Activated T-cell treated with anti-CD3 and anti-CD28 coated beads for 24 hours (primary cell): ENCODE measurements around the gene LAMC3.
"Not testable (repeated sequence)": the region's sequence is repeated elsewhere in the genome, so short reads cannot be mapped to it uniquely, and the experiment has no call there.

Experiments used
- DNase-seq: peaks from one replicate; pipeline ENCODE4 v3.0.0-alpha.2; 2020; ENCODE audit warnings: low read depth

LAMC3 gene

DNA sequence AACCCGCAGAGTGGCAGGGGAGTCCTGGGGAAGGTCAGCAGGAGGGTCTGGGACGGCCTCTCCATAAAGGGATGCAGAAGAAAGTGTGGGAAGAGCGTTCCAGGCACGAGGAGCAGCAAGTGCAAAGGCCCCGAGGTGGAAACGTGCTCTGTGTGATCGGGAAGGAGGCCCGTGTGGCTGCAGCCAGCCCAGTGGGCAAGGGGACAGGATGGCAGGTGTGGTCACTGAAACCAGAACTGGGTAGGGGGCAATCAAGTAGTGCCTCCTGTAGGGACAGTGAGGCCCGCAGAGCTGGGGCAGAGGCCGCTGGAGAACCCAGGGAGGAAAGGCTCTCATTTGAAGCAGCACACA, 16.3 kb upstream of the LAMC3 start:
- no peak for DNase-seq

DNA sequence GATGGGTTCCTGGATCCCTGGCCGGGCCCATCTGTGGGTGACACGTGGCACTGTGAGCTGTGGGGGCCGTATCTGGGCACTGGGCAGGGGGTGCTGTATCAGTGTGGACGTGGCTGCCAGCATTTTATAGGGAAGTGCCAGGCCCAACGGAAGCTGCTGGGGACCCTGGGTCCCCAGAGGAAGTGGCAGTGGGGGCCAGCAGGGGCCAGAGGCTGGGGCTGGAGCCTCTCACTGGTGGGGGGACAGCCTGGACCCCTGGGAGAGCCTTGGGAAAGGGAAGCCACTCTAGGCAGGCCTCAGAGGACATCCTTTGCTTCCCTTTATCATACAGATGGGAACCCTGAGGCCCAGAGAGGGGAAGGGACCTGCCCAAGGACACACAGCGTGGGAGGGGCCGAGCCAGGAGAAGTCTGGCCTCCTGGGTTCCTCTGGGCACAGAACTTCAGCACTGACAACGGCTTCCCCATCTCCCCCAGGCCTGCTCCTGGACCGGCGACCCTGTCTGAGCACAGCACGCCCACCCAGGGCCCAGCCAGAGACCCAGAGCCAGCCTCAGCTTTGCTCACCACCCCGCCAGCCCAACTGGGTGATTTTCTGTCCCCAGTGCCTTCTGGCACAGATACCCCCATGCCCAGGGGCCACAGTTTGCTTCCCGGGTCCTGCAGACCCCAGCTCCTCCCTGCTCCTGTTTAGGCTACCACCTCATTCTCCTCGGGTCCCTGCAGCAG, 15.5 kb upstream of the LAMC3 start:
- DNase-seq, result no peak

DNA sequence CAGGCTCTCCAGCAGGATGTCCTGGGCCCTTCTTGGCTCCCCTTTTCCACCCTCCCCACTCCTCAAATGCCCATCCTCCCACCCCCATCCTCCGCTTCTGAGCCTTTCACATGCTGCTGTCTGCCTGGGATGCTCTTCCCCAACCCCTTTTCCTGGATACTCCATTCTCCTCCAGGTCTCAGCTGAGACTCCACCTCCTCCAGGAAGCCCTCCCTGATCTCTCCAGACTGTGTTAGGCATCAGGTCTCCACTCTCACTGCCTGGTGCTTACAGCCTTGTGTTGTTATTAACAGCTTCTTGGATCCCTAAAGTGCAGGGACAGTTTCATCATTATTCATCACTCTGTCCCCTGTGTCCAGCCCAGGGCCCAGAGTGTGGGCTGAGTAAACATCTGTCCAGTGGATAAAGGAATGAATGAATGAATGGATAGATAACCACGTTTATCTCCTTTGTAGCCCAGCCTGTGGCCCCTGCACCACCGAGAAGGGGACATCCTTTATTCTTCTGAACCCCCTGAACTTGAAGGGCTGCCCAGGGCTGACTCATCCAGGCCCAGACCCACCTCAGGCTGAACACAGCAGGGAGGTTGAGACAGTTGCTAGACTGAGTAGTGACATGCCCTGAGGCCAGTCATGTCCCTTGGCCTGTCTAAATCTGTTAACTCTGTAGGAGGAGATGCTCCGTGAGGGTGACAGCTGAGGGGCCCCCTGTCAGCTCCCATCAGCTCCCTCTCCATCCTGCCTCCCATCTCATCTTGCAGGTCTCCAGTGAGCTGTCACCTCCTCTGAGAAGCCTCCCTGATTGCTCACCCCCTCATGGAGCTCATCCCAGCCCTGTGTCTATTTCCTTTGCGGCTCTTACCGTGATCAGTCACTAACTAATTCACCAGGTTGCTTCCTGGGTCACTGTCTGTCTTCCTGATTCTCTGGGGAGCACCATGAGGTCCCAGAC, 14.6 kb upstream of the LAMC3 start:
- no peak for DNase-seq

DNA sequence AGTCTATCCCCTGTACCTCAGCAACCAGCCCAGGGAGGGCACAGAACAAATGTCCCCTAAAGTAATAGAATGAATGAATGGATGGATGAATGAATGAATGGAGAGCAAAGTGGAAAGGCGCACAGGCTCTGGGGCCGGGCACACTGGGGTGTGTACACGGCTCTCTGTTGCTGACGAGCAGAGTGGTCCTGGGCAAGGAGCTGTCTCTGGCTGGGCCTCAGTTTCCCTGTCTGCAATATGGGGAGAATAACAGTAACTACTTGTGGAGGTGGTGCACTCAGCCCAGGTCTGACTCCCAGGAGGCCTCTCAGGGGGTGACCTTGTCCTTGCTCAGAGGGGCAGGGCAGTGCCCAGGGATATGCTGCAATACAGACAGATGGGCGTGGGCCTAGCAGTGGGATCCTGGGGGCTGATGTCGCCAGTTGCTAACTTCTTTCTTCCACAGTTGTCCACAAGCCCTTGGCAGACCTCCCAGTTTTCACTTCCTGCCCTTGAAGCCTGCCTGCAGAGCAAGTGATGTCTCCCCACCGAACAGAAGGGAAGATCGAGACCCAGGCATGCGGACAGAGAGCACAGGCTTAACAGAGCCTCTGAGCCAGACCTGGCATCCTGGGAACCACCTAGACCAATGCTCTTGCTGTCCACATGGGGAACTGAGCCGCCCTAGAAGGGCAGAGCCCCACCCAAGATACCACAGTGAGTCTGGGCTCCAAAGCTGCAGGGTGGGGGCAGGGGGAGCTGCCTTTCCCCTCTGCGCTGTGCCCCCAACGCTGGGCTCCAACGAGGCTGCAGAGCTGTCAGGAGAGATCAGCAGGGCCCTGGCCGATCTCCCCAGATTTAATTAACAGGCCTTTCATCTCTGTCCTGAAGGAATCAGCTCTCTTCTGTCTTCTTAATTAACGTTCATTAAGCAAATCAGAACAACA, 13.6 kb upstream of the LAMC3 start:
- no peak for DNase-seq

- DNase-seq, result no peak
Measured at GRCh38 chr9:130996205-130996604, 12.8 kb upstream of the LAMC3 start.

- DNase-seq, result no peak
Measured at GRCh38 chr9:130996676-130997394, 12.1 kb upstream of the LAMC3 start.

DNA sequence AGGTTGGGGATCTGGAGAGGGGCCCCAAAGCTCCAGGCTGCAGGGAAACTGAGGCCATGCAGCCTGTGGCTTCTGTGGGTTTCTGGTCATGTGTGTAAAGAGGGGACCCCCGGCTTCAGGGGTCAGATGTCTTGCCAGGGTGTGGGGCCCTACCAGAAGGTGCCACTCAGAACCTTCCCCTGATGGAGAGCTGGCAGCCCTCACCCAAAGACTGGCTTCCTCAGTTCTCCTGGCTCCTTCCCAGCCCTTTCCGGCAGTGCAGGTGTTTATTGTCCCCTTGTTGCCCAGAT, 11.6 kb upstream of the LAMC3 start:
- DNase-seq, result no peak

DNA sequence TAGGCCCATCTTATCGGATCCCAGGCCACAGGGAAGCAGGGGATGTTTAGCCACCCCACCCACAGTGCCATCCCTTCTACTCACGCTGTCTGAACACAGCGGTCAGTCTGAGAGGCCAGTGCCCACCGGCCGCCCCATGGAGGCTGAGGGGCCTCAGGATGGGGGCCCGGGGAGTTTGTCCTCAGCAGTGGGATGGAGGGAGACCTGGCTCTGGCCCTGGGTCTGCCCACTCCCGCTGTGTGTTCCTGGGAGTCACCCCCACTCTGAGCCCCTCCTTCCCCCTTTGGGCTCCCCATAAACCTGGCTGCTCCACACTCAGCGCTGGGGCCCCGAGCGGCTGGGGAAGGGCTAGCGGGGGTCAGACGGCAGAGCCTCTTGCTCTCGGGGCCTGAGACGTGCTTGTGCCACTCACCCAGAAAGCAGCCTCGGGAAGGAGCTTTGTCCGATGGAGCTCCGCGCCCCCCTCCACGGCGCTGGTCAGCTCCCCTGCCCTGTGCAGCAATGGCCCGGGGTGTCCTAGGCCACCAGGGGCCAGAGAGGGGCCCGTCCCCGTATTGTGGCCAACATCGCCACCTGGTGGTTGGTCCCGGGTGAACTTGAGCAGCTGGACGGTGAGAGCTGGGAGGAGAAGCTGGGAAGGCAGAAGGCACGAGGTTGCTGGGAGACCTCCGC, 10.9 kb upstream of the LAMC3 start:
- no peak for DNase-seq

DNA sequence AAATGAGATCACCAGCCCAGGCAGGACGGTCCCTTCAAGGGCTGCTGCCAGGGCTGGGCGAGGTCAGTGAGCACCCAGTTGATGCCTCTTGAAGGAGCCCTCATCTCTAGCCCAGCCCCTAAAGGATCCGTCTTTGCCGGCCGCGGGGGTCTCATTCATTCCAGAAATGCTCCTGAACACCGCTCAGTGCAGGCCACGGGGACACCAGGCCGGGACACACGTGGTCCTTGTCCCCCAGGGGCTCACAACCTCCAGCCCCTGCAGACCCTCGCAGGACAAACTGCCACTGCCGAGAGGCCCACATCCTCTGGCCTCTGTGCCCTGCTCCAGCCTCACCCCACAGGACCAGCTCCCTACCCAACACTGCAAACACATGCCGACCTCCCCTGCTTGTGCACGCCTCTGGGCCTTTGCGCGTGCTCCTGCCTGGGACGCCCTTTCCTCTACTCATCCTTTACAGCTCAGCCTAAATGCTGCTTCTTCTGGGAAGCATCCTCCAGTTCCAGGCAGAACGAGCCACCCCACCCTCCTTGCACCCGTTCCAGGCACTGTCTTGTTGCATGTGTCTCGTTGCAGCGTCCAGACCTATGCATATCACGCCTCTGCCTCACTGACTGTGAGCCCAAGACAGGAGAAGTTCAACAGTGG, 10.3 kb upstream of the LAMC3 start:
- DNase-seq, result no peak

DNA sequence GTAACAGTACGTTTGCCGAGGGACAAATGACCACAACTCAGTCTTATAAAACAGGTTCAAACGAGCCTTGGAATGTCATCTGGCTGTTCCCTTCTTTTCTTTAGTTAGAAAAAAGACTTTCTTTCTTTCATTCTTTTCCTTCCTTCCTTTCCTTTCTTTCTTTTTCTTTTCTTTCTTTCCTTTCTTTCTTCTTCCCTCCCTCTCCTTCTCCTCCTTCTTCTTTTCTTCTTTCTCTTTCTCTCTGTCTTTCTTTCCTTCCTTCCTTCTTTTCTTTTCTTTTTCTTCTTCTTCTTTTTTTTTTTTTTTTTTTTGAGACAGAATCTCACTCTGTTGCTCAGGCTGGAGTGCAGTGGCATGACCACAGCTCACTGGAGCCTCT, 9.7 kb upstream of the LAMC3 start:
- no peak for DNase-seq

GRCh38 chr9:131000526-131000925, 8.4 kb upstream of the LAMC3 start:
- DNase-seq, result not testable (repeated sequence)

DNA sequence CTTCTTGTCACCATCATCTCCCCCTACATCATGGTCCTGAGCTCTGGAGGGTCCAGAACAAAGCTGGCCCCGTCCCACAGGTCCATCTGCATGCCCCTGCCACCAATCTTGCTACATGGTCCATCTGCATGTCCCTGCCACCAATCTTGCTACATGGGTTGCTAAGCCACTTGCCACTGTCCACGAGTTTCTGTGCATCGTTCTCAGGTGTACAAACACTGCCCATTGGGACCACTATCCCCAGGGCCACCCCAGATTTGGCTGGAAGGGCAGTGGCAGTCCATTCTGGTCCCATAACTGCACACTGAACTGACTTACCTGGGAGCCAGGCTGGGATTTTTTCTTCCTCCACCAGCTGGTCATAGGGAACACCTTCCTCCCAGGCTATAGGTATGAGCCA, 8.0 kb upstream of the LAMC3 start:
- DNase-seq, result no peak

- DNase-seq, result no peak
Measured at GRCh38 chr9:131001990-131002389, 7.0 kb upstream of the LAMC3 start.

GRCh38 chr9:131006601-131007000, 2.4 kb upstream of the LAMC3 start:
- DNase-seq, result no peak

DNA sequence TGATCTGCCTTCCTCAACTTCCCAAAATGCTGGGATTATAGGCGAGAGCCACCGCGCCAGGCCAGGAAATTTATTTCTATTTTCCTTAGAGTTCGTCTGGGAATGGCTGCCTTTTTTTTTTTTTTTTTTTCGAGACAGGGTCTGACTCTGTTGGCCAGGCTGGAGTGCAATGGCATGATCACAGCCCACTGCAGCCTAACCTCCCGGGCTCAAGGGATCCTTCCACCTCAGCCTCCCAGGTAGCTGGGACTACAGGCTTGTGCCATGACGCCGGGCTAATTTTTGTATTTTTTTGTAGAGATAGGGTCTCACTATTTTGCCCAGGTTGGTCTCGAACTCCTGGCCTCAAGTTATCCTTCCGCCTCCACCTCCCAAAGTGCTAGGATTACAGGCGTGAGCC, 888 bp upstream of the LAMC3 start:
- no peak for DNase-seq

DNA sequence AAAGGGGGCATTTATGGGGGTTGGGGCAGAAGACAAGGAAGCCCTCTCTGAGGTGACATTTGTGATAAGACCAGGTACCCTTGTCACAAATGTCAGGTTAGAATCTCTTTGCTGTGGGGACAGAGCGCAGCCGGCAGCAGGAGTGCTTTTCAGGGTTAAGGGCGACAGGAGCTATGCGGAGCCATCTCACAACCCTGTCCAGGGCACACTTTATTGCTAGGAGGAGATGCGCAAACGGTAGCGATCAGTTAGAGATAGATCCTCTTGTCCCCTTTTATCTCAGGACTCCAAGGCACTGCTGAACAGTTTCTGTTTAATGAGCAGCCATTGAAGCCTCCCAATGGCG, 438 bp upstream of the LAMC3 start:
- DNase-seq, result no peak

DNA sequence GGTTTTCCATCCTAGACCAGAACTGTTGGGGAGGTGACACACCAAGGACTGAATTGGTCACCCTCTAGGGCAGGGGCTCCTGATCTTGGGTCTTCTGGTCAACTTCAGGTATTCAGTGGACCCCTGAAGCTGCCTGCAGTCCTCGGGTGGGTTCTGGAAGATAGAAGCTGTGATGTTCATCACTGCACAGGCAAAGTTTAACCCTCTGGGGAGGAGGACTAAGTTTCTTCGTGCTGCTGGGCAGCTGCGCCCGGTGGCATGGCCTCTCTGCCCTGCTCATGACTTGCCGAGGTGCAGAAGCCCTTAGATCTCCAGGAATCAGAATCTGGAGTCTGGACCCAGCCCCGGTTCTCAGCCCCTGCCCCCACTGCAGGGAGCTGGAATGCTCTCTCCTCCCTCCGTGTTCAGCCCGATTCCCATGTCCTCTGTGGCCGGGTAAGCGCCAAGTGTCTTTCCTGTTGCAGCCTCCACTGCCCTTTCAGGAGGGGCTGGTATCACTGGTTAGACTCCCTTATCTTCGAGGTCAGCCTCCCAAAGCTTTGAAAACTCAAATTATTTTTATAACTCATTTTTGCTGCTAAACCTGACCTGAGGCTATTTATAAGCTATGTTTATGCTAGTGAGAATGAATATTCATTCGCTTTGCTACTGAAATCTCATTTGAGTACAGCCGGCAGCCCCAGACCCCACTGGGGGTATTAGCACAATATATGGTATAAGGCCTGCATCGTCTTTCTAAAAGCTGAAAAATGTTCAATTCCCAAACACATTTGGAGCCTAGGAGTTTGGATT, 1.7 kb downstream of the LAMC3 start:
- DNase-seq, result no peak

GRCh38 chr9:131011274-131012022, 2.5 kb downstream of the LAMC3 start:
- DNase-seq, result no peak

- no peak for DNase-seq
Measured at GRCh38 chr9:131012023-131012334, 3.0 kb downstream of the LAMC3 start.
